Suppressor macrophage treated with lipopolysaccharide for 4 hours (primary cell): ENCODE measurements around the gene SERPINA4.

Source experiments
- DNase-seq: peaks from one replicate; pipeline ENCODE4 v3.0.0-alpha.2; 2020

SERPINA4 gene

GRCh38 chr14:94560751-94561655 is at the start of gene SERPINA4:
Gene SERPINA4 (plus strand): TSS chr14:94561442. CDS start chr14:94563483, 2,041 bp downstream.
- DNase-seq: no peak

GRCh38 chr14:94514351-94514750 is 46.9 kb upstream of the SERPINA4 start:
- DNase-seq: no peak

- DNase-seq: no peak
Measured at GRCh38 chr14:94515426-94515825, 45.8 kb upstream of the SERPINA4 start.

GRCh38 chr14:94515856-94516255 is 45.4 kb upstream of the SERPINA4 start:
- DNase-seq: no peak

- no peak for DNase-seq
Measured at GRCh38 chr14:94517248-94517640, 44.0 kb upstream of the SERPINA4 start.

GRCh38 chr14:94517641-94518257 is 43.5 kb upstream of the SERPINA4 start:
- DNase-seq: no peak

GRCh38 chr14:94521375-94522114 is 39.7 kb upstream of the SERPINA4 start:
- no peak for DNase-seq

GRCh38 chr14:94522115-94522724 is 39.0 kb upstream of the SERPINA4 start:
- no peak for DNase-seq

- DNase-seq: no peak
Measured at GRCh38 chr14:94523265-94523664, 38.0 kb upstream of the SERPINA4 start.

- no peak for DNase-seq
Measured at GRCh38 chr14:94524093-94524492, 37.1 kb upstream of the SERPINA4 start.

GRCh38 chr14:94531187-94531586 is 30.1 kb upstream of the SERPINA4 start:
- no peak for DNase-seq

- DNase-seq: no peak
Measured at GRCh38 chr14:94532447-94532846, 28.8 kb upstream of the SERPINA4 start.

- no peak for DNase-seq
Measured at GRCh38 chr14:94535506-94535905, 25.7 kb upstream of the SERPINA4 start.

- DNase-seq: no peak
Measured at GRCh38 chr14:94536836-94537235, 24.4 kb upstream of the SERPINA4 start.

GRCh38 chr14:94538070-94538740 is 23.0 kb upstream of the SERPINA4 start:
- DNase-seq: no peak

GRCh38 chr14:94539181-94539580 is 22.1 kb upstream of the SERPINA4 start:
- DNase-seq: no peak

GRCh38 chr14:94540031-94540794 is 21.0 kb upstream of the SERPINA4 start:
- no peak for DNase-seq

- DNase-seq: no peak
Measured at GRCh38 chr14:94541234-94541975, 19.8 kb upstream of the SERPINA4 start.

- no peak for DNase-seq
Measured at GRCh38 chr14:94542111-94542810, 19.0 kb upstream of the SERPINA4 start.

- DNase-seq: no peak
Measured at GRCh38 chr14:94542811-94543440, 18.3 kb upstream of the SERPINA4 start.
